ENCODE data around the gene MGA.

GRCh38 chr15:41779662-41780157 is 119.5 kb downstream of the MGA start:
- TF ChIP-seq PPARA (CRISPR knock-in tag; IDR thresholded peaks at IDR 0.05; ENCODE audit: borderline replicate concordance) = no peak
- TF ChIP-seq ZFP3 (CRISPR knock-in tag; IDR thresholded peaks at IDR 0.05) = no peak
- TF ChIP-seq ARNTL (CRISPR knock-in tag; IDR thresholded peaks at IDR 0.05; ENCODE audit: borderline replicate concordance, low read depth) = no peak
- no peak for TF ChIP-seq TOX (CRISPR knock-in tag; IDR thresholded peaks at IDR 0.05; ENCODE audit: borderline replicate concordance)
- TF ChIP-seq ZFP30 (CRISPR knock-in tag; IDR thresholded peaks at IDR 0.05) = no peak
- TF ChIP-seq CREB5 (CRISPR knock-in tag; IDR thresholded peaks at IDR 0.05; ENCODE audit: low read depth) = no peak
- TF ChIP-seq ZNF8 (CRISPR knock-in tag; IDR thresholded peaks at IDR 0.05) = no peak
- TF ChIP-seq, protein P1, sequence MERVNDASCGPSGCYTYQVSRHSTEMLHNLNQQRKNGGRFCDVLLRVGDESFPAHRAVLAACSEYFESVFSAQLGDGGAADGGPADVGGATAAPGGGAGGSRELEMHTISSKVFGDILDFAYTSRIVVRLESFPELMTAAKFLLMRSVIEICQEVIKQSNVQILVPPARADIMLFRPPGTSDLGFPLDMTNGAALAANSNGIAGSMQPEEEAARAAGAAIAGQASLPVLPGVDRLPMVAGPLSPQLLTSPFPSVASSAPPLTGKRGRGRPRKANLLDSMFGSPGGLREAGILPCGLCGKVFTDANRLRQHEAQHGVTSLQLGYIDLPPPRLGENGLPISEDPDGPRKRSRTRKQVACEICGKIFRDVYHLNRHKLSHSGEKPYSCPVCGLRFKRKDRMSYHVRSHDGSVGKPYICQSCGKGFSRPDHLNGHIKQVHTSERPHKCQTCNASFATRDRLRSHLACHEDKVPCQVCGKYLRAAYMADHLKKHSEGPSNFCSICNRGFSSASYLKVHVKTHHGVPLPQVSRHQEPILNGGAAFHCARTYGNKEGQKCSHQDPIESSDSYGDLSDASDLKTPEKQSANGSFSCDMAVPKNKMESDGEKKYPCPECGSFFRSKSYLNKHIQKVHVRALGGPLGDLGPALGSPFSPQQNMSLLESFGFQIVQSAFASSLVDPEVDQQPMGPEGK (CRISPR knock-in tag; IDR thresholded peaks at IDR 0.05; ENCODE audit: borderline replicate concordance) = no peak

Measured in SK-N-SH treated with all-trans-retinoic acid at 6 μM for 48 hours (cell line).